Lower leg skin (tissue), 4 donors: ENCODE measurements around the gene CSNK1G1. TPM values are rescaled to one million over a fixed set of nuclear protein-coding genes. Genes with fewer than 3 reads are reported as not detected.

Experiments used
- DNase-seq, 2 donors: peaks; one replicate each; pipeline ENCODE4 v3.0.0-alpha.2; 2019; ENCODE audit warnings: low spot score in 2 of 2
- H3K4me3 ChIP-seq: fragments of 200-600 bp; sonication (generic); 2 replicates; pipeline ENCODE4 v1.5.1; 2017; ENCODE audit warnings: mild to moderate bottlenecking, low read depth; ENCODE audit not compliant: poor library complexity, severe bottlenecking
- POLR2A ChIP-seq, 2 donors: fragments of 450-650 bp; IDR thresholded peaks; one replicate each; pipeline ENCODE4 v1.6.1; 2016 to 2017; ENCODE audit warnings: antibody characterized with exemption in 2 of 2, mild to moderate bottlenecking in 1 of 2, moderate library complexity in 1 of 2
- WGBS, 2 donors: methylation state at CpG; one replicate each; pipeline ENCODE4 v1.1.5; 2018; 5-methylcytosine and 5-hydroxymethylcytosine counted together
- intact Hi-C: fragments of 100-400 bp; cut with DNase I; formaldehyde crosslinking; loops from one replicate; pipeline ENCODE4 v1.15.0; 2023; ENCODE audit warnings: low total_unique reads
- total RNA-seq, 4 donors: library from RNA; depleted of rRNA; stranded (reverse); fragments of >200 nt; gene quantifications; one replicate each; pipeline ENCODE4 v1.1.0, GENCODE V29; 2016
- TF ChIP-seq, protein P1 (sequence below), 3 donors: fragments of 450-650 bp; IDR thresholded peaks; one replicate each; pipeline ENCODE4 v1.5.1; 2016; ENCODE audit warnings: antibody characterized with exemption in 3 of 3, mild to moderate bottlenecking in 3 of 3, moderate library complexity in 2 of 3

CSNK1G1 gene
- total RNA-seq, 4 donors from 2014 or later: 11.9 to 16.7 (median 14.1) TPM

DNA sequence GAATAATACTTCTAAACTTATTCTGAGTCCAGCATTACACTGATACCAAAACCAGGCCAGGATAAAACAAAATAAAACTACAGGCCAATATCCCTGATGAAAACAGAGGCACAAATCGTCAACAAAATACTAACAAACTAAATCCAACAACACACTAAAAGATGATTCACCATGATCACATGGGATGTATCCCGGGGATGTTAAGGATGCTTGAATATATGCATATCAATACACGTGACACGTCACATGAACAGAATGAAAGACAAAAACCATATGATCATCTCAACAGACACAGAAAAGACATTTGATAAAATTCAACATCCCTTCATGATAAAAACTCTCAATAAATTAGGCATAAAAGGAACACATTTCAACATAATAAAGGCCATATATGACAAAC lies 91.5 kb downstream of the CSNK1G1 start:
- no peak for DNase-seq
- TF ChIP-seq POLR2A (IDR thresholded peaks at IDR 0.05): no peak
- TF ChIP-seq, protein P1, sequence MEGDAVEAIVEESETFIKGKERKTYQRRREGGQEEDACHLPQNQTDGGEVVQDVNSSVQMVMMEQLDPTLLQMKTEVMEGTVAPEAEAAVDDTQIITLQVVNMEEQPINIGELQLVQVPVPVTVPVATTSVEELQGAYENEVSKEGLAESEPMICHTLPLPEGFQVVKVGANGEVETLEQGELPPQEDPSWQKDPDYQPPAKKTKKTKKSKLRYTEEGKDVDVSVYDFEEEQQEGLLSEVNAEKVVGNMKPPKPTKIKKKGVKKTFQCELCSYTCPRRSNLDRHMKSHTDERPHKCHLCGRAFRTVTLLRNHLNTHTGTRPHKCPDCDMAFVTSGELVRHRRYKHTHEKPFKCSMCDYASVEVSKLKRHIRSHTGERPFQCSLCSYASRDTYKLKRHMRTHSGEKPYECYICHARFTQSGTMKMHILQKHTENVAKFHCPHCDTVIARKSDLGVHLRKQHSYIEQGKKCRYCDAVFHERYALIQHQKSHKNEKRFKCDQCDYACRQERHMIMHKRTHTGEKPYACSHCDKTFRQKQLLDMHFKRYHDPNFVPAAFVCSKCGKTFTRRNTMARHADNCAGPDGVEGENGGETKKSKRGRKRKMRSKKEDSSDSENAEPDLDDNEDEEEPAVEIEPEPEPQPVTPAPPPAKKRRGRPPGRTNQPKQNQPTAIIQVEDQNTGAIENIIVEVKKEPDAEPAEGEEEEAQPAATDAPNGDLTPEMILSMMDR (IDR thresholded peaks at IDR 0.05): no peak
- WGBS, 2 donors: 77 to 85% methylated on average over 4 of the region's 4 CpGs
- no peak overlapping the region for H3K4me3 ChIP-seq
- intact Hi-C loops: no loop called here

DNA sequence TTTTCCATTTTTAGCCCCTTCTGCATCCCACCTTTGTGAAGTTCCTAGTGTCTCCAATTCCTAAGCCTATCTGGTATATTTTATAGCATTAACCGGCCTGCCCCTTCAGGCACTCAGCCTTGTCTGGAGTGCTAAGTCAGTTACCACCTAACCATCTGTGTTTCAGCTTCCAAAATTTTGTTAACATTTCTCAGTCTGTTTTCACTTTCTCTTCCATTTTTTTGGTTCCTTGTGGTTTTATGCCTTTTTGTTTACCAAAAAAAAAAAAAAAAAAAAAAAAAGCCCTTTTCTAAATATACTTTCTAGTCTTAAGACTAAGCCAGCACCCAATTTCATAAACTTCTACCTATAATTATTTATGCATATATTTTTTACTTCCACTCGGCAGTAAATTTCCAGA lies 92.4 kb downstream of the CSNK1G1 start:
- intact Hi-C loops: no loop called here
- 87 to 91% methylated on average over 2 of the region's 2 CpGs for WGBS, 2 donors
- no peak for DNase-seq

DNA sequence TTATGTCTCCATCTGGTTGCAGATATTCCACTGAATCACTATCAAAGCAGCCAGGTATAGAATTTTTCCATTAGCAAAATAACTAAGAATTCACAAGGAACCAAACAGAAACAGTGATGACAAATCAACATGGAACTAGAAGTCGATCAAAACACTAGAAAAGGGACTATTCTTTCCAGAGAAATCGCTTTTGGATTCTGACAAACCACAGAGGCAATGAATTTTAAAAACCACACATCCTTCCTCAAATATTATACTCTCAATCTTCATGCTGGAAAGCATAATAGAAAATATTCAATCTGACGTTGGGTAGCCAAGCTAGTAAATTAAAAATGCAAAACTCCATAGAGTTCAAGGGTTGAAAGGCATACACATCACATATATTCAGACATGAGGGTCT lies 99.9 kb downstream of the CSNK1G1 start:
- H3K4me3 ChIP-seq: no peak overlapping the region
- intact Hi-C loops: no loop called here
- no peak for DNase-seq
- 82 to 86% methylated on average over 3 of the region's 3 CpGs for WGBS, 2 donors
- TF ChIP-seq, protein P1 (IDR thresholded peaks at IDR 0.05): no peak
- no peak for TF ChIP-seq POLR2A (IDR thresholded peaks at IDR 0.05)

More for the DNA sequence above, 92.4 kb downstream of the CSNK1G1 start:
- TF ChIP-seq, protein P1 (IDR thresholded peaks at IDR 0.05): no peak
- no peak for TF ChIP-seq POLR2A (IDR thresholded peaks at IDR 0.05)
- H3K4me3 ChIP-seq: no peak overlapping the region

DNA sequence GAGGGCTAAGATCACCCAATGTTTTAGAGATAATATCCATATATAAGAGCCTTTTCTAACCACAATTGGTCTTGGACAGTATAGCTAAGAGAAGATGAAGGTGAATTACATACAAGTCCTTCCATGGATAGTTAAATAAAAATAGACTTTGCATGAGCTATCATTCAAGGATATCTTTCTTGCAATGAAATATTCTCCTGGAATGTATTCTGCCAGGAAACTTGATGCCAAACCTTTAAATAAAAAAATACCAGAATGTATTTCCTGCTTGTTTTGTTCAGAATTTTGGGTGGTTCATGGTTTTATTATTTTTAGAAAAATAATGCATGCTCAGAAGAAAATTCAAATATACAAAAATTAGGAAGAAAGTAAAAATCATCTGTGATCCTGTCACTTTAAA lies 104.3 kb downstream of the CSNK1G1 start:
- TF ChIP-seq POLR2A (IDR thresholded peaks at IDR 0.05): no peak
- TF ChIP-seq, protein P1 (IDR thresholded peaks at IDR 0.05): no peak
- no peak for DNase-seq
- H3K4me3 ChIP-seq: no peak overlapping the region
- intact Hi-C loops: no loop called here

DNA sequence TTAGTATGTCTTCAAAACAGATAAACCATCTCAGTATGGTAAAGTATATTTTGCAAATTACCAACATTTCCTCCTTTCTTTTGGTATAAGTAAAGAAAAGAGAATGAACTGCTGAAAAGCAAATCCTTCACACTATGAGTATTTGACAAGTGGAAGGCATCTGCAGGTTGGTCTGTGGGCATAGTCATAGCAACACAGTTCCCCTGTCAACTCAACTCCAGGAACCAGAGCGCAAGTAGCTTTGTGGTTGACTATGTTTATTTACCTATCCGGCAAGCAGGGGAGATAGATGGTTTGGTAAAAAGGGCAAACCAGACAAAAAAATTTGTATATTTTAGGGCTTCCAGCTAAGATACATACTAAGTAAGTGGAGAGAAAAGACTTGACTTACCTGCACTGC lies 104.9 kb downstream of the CSNK1G1 start:
- 84 to 92% methylated on average over 2 of the region's 2 CpGs for WGBS, 2 donors
- no peak overlapping the region for H3K4me3 ChIP-seq
- no peak for TF ChIP-seq POLR2A (IDR thresholded peaks at IDR 0.05)
- TF ChIP-seq, protein P1 (IDR thresholded peaks at IDR 0.05): no peak
- intact Hi-C loops: no loop called here
- DNase-seq: no peak

DNA sequence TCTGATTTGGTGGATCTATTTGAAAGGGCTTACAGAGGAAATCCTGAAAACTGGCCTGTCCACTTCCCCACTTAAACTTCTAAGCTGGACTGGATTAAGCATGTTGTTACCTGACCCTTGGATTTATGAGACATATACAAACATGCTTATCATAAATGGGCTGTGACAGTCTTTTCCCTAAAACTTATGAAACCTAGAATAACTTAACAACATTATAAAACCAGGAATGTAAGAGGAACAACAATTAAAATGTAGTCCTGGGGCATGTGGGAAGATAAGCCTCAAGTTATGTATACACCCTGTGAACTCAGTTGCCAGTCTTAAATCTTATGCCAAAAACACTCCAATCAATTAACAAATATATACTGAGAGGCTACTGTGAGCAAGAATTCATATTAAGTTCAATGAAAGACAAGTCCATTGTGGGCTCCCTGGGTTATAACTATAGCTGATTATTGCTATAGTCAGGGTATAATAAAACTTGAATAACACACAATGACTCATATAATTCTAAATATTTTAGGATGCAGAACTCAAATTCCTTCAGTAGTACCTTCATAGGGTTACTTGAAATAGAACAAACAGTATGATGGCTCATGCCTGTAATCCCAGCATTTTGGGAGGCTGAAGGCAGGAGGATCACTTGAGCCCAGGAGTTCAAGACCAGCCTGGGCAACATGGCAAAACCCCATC lies 105.9 kb downstream of the CSNK1G1 start:
- no peak for DNase-seq
- no peak for TF ChIP-seq POLR2A (IDR thresholded peaks at IDR 0.05)
- intact Hi-C loops: no loop called here
- no peak overlapping the region for H3K4me3 ChIP-seq
